Suprapubic skin (tissue), 3 donors: ENCODE data around the gene NKAIN2.

Source experiments
- CTCF ChIP-seq, 2 donors: fragments of 200-600 bp in 1 of 2; fragments of 450-650 bp in 1 of 2; sonication (generic) in 1 of 2; IDR thresholded peaks; one replicate each; pipeline ENCODE4 v1.5.1; 2016 to 2019; ENCODE audit warnings: antibody characterized with exemption in 2 of 2, mild to moderate bottlenecking in 1 of 2, moderate library complexity in 1 of 2
- POLR2A ChIP-seq, 2 donors: fragments of 450-650 bp; IDR thresholded peaks; one replicate each; pipeline ENCODE4 v1.6.1; 2017; ENCODE audit warnings: antibody characterized with exemption in 2 of 2, mild to moderate bottlenecking in 2 of 2, moderate library complexity in 2 of 2

DNA sequence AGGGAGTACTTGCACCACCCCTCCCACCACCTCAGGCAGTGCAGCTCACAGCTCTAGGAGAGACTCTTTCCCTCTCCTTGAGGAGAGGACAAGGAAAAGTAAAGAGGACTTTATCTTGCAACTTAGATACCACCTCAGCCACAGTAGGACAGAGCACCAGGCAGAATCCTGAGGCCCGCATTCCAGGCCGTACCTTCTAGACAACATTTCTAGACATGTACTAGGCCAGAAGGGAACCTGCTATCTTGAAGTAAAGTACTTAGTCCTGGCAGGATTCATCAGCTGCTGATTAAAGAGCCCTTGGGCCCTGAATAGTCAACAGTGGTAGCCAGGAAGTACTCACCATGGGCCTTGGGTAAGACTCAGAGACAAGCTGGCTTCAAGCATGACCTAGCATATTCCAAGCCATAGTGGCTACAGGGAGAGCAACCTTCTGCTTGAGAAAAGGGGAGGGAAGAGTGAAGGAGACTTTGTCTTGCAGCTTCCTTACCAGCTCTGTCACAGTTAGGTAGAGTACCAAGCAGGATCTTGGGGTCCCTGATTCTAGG lies 774.1 kb downstream of the NKAIN2 start:
- TF ChIP-seq POLR2A (IDR thresholded peaks at IDR 0.05) (no peak), CTCF (IDR thresholded peaks at IDR 0.05) (no peak)
